Dendritic cell treated with granulocyte-macrophage colony-stimulating factor and Interleukin-4, amounts not matched to agents 40 ng/mL and 50 ng/mL, for 4 days (primary cell): ENCODE data around the gene SUCLA2.

Source experiments
- H3K27ac Mint-ChIP-seq: one replicate; pipeline ENCODE4 v1.8.0; 2022; ENCODE audit warnings: mild to moderate bottlenecking, mixed read lengths
- H3K27me3 Mint-ChIP-seq: one replicate; pipeline ENCODE4 v1.8.0; 2022; ENCODE audit warnings: mild to moderate bottlenecking, mixed read lengths
- H3K36me3 Mint-ChIP-seq: one replicate; pipeline ENCODE4 v1.8.0; 2022; ENCODE audit warnings: low read depth, mixed read lengths
- H3K4me1 Mint-ChIP-seq: one replicate; pipeline ENCODE4 v1.8.0; 2022; ENCODE audit warnings: low read depth, mixed read lengths
- H3K4me3 Mint-ChIP-seq: one replicate; pipeline ENCODE4 v1.8.0; 2022; ENCODE audit warnings: mild to moderate bottlenecking, moderate library complexity, mixed read lengths
- H3K9me3 Mint-ChIP-seq: one replicate; pipeline ENCODE4 v1.8.0; 2022; ENCODE audit warnings: mixed read lengths
- intact Hi-C: fragments of 100-400 bp; cut with micrococcal nuclease; formaldehyde crosslinking; loops from one replicate; pipeline ENCODE4 v1.15.0; 2022

Gene SUCLA2

DNA sequence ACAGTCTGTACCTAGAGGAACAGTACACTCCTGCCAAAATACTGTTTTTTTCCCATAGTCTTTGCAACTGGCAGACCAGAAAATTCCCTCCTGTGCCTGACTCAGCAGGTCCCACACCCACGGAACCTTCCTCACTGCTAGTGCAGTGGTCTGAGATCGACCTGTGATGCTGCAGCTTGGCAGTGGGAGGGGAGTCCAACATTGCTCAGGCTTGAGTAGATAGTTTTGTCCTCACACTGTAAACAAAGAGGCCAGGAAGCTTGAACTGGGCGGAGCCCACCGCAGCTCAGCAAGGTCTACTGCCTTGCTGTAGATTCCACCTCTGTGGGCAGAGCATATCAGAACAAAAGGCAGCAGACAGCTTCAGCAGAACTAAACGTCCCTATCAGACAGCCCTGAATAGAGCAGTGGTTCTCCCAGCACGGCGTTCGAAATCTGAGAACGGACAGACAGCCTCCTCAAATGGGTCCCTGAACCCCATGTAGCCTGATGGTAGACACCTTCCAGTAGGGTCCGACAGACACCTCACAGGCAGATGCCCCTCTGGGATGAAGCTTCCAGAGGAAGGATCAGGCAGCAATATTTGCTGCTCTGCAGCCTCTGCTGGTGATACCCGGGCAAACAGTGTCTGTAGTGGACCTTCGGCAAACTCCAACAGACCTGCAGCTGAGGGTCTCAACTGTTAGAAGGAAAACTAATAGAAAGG is 92.7 kb downstream of the SUCLA2 start:
- Mint-ChIP-seq H3K9me3 (peaks cover 17% of the 10 kb centered on the region), H3K4me3 (no peak overlapping the region), H3K36me3 (no peaks in the 10 kb centered on the region), H3K27me3 (no peaks in the 10 kb centered on the region), H3K27ac (no peak overlapping the region), H3K4me1 (peaks cover 9% of the 10 kb centered on the region)
- intact Hi-C loops, result no loop called here

DNA sequence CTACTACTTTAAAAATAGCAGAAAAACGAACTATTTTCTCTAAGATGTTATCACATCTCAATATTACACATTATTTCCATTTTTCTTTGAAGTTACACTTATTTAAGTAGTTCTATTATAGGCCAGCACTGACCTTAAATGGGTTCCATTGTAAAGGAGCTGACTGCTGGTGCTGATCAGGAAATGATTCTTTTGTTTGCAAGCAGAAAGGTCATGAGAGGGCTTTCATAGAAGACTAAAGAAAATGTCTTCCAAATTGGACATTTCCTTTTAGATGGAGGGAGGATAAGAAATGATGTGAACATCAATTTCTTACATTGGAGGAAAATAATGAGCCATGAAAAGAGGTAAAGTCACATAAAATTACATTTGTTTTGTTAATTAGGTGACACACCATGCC is 96.2 kb downstream of the SUCLA2 start:
- Mint-ChIP-seq H3K4me3 (no peak overlapping the region), H3K9me3 (peaks cover 17% of the 10 kb centered on the region), H3K27me3 (no peaks in the 10 kb centered on the region), H3K36me3 (no peaks in the 10 kb centered on the region), H3K27ac (no peak overlapping the region), H3K4me1 (peaks cover 9% of the 10 kb centered on the region)
- intact Hi-C loops, result no loop called here

DNA sequence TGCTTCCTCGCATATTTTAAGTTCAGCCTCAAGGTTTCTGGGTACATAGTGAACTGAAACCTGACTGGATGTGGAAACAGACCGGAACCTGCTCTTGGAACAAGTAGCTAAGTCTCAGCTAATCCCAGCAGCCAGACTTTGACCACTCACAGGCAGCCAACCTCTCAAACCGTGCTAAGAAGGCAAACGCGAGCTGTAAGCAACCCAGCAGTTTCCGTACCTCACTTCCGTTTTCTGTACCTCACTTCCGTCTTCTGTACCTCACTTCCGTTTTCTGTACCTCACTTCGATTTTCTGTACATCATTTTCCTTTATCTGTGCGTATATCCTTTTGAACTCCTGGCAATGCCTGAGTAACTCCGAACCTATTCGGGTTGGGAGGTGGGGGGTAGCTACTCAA is 96.8 kb downstream of the SUCLA2 start:
- Mint-ChIP-seq H3K4me1 (peaks cover 9% of the 10 kb centered on the region), H3K36me3 (no peaks in the 10 kb centered on the region), H3K27ac (peak overlapping the region; percentile 82), H3K9me3 (peaks cover 14% of the 10 kb centered on the region), H3K27me3 (no peaks in the 10 kb centered on the region), H3K4me3 (peak overlapping the region; percentile 74)
- intact Hi-C loops, result no loop called here

DNA sequence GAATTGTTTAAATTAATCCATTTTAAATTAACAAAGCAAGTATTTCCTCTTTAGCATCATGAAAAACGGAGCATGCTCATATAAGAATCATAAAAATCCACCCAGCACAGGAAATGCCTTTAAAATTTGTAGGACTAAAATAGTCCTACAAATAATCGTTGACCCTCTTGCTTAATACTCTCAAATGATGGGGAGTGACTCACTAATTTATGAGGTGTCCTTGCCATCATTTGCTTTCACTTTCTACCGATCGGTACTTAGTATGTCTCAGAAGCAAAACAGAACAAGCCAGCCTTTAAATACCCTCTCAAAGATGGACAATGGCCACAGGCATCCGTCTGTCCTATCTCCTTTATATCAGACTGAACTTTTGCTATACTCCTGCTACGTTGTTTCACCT is 97.2 kb downstream of the SUCLA2 start:
- Mint-ChIP-seq H3K4me1 (peaks cover 9% of the 10 kb centered on the region), H3K27ac (peak overlapping the region; percentile 82), H3K9me3 (peaks cover 10% of the 10 kb centered on the region), H3K27me3 (no peaks in the 10 kb centered on the region), H3K4me3 (peak overlapping the region; percentile 74), H3K36me3 (no peaks in the 10 kb centered on the region)
- intact Hi-C loops, result no loop called here

DNA sequence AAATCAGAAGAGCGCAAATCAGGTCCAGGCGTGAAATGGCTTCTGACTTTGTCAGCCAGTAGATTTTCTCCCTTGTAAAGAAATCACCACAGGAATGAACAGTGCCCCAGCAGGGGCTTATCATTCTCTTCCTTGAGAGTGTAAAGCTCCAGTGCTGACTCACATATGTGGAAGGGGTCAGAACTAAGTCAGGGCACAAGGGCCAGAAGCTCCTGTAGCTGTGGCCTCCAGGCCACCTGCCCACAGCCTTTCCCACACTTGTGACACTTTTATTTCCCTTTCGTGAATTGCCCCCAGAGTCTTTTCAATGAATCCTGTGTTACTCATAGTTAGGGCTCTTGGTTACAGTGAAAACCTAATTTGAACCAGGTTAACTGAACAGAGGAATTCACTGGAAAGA is 99.6 kb downstream of the SUCLA2 start:
- H3K27ac Mint-ChIP-seq, result no peak overlapping the region
- peaks cover 9% of the 10 kb centered on the region for H3K4me1 Mint-ChIP-seq
- H3K4me3 Mint-ChIP-seq, result no peak overlapping the region
- peaks cover 9% of the 10 kb centered on the region for H3K9me3 Mint-ChIP-seq
- no peaks in the 10 kb centered on the region for H3K36me3 Mint-ChIP-seq
- intact Hi-C loops, result no loop called here
- H3K27me3 Mint-ChIP-seq, result no peaks in the 10 kb centered on the region

DNA sequence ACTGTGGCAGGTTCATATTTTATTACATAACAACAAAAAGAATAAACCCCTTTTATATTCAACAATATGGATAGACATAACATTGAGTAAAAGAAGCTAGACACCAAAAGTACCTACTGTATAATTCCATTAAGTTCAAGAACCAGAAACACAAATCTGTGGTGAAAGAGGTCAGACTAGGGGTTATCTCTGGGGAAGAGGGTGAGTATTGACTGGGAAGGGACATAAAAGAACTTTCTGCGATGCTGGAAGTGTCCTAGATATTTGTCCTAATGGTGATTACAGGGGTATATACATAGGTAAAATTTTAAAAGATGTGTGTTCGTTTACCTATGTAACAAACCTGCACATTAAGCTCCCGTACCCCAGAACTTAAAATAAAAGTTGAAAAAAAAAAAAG is 103.0 kb downstream of the SUCLA2 start:
- Mint-ChIP-seq H3K27me3 (no peaks in the 10 kb centered on the region), H3K9me3 (no peaks in the 10 kb centered on the region), H3K4me3 (no peak overlapping the region), H3K36me3 (no peaks in the 10 kb centered on the region), H3K27ac (no peak overlapping the region), H3K4me1 (no peaks in the 10 kb centered on the region)
- intact Hi-C loops, result no loop called here

DNA sequence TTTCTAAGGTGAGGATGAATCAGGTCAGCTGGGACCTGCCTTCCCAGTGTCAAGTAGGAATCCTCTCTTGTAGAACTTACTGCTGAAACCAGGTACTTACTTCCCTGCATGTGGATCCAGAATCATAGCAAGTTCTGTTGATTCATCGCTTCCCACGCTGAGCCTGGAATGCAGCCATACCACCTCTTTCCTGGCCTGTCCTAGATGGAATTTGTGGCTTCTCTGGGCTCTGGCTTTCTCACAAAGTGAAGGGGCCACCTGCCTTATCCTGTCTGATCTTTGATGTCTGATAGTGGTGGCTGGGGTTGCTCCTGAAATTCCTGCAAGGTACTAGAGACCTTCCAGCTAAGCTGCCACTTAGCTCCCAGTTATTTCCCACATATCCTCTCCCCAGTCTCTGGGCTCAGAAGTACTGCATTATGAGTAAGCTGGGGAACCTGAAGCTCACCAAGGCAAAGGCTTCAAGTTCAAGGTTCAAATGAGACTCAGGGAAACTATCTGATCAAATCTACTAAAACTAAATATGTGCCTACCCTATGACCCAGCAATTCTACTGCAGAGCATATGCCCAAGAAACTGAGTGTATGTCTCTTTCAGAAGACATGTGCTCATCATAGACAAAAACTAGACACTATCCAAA is 103.5 kb downstream of the SUCLA2 start:
- H3K4me3 Mint-ChIP-seq, result no peak overlapping the region
- H3K27ac Mint-ChIP-seq, result no peak overlapping the region
- H3K9me3 Mint-ChIP-seq, result no peaks in the 10 kb centered on the region
- H3K4me1 Mint-ChIP-seq, result no peaks in the 10 kb centered on the region
- H3K27me3 Mint-ChIP-seq, result no peaks in the 10 kb centered on the region
- no peaks in the 10 kb centered on the region for H3K36me3 Mint-ChIP-seq
- intact Hi-C loops, result no loop called here

DNA sequence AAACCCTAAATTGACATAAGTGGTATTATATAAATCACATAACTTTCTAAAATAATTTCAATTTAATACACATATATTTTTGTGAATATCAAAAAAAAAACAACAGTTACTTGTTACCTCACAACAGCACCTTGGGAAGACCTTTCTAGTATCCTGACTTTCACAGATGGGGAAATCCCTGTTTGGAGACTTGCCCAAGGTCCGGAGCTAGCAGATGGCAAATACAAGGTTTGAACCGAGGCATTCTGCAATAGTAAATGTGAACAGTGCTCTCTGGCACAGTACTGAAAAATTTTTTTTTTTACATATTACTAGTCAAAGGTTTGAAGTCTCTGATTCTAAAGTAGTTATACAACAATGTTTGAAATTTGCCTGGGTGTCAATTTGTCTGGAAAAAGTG is 104.5 kb downstream of the SUCLA2 start:
- intact Hi-C loops, result no loop called here
- Mint-ChIP-seq H3K27ac (no peak overlapping the region), H3K27me3 (no peaks in the 10 kb centered on the region), H3K9me3 (no peaks in the 10 kb centered on the region), H3K36me3 (no peaks in the 10 kb centered on the region), H3K4me1 (no peaks in the 10 kb centered on the region), H3K4me3 (no peak overlapping the region)

DNA sequence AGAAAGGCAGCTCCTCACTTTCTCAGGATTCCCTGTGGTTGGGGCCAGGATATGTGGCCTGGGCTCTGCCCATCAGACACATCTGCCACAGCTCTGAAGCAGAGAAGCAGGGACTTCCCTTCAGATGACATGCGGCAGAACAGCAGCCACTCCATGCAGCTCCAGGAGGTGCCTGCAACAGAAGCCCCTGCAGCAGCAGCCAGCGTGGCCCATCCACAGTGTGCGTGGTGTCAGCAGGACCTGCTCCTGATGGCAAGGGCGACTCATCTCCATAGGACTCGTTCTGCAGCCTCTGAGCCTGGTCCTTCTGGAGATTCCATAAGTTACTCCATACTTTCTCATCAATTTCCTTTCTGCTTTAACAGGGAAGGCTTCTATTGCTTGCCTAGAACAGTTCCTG is 105.0 kb downstream of the SUCLA2 start:
- Mint-ChIP-seq H3K27me3 (no peaks in the 10 kb centered on the region), H3K9me3 (no peaks in the 10 kb centered on the region)

DNA sequence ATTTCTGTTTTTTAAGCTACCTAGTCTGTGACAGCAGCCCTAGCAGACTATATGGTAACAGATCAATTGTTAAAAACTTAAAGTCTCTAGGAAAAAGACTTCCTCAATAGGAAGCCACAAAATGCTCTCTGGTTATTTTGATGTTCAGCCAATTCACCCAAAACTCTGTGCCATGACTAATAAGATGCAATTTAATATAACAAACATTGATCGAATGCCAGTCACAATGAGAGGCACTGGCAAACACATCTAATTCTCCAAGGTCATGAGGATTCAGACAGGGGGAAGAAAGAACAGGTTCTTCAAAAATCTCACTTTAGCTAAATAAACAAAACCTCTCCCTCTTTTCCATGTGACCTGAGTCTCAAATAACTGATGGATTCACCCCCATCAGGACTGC is 107.5 kb downstream of the SUCLA2 start:
- no peaks in the 10 kb centered on the region for H3K36me3 Mint-ChIP-seq
- H3K4me3 Mint-ChIP-seq, result no peak overlapping the region
- no peak overlapping the region for H3K27ac Mint-ChIP-seq
- H3K27me3 Mint-ChIP-seq, result no peaks in the 10 kb centered on the region
- H3K4me1 Mint-ChIP-seq, result peaks cover 5% of the 10 kb centered on the region
- intact Hi-C loops, result no loop called here
- H3K9me3 Mint-ChIP-seq, result no peaks in the 10 kb centered on the region

More for the DNA sequence above, 105.0 kb downstream of the SUCLA2 start:
- Mint-ChIP-seq H3K27ac (no peak overlapping the region), H3K4me1 (no peaks in the 10 kb centered on the region), H3K36me3 (no peaks in the 10 kb centered on the region), H3K4me3 (no peak overlapping the region)
- intact Hi-C loops, result no loop called here
